ENCODE results near the gene CDH2.

CDH2 gene

GRCh38 chr18:28109781-28110560, 67.0 kb downstream of the CDH2 start:
- TF ChIP-seq CTCF (IDR thresholded peaks at IDR 0.05; ENCODE audit: low read depth, low read length), result no peak
- no peak for DNase-seq (ENCODE audit: extremely low read depth, low read depth)

DNA sequence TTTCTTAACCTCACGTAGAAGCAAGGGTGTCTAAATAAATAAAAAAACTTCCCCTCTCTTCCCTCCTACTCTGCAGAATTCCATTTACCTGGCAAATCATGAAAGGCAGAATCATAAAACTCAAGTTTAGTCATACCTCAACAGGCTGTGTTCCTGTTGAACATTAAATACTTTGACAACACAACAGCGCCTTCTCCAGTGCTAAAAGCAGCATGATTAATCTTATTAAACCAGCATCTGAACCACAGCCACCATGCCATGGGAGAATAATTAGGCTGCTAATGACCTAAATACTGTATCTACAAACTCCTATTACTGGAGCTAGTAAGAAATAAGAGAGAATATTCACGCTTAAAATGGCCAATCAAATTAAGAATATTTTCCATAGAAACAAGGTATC, 68.1 kb downstream of the CDH2 start:
- no peak; the same call in 1 of the 2 replicates for TF ChIP-seq CTCF (IDR thresholded peaks at IDR 0.05; ENCODE audit: low read depth, low read length)
- DNase-seq (ENCODE audit: extremely low read depth, low read depth), result no peak

GRCh38 chr18:28108254-28108653, 68.7 kb downstream of the CDH2 start:
- DNase-seq (ENCODE audit: extremely low read depth, low read depth), result no peak
- no peak for TF ChIP-seq CTCF (IDR thresholded peaks at IDR 0.05; ENCODE audit: low read depth, low read length)

- TF ChIP-seq CTCF (IDR thresholded peaks at IDR 0.05; ENCODE audit: low read depth, low read length), result no peak
- no peak for DNase-seq (ENCODE audit: extremely low read depth, low read depth)
Measured at GRCh38 chr18:28099237-28099636, 77.7 kb downstream of the CDH2 start.

- DNase-seq (ENCODE audit: extremely low read depth, low read depth), result no peak
Measured at GRCh38 chr18:28095631-28096030, 81.3 kb downstream of the CDH2 start.

DNA sequence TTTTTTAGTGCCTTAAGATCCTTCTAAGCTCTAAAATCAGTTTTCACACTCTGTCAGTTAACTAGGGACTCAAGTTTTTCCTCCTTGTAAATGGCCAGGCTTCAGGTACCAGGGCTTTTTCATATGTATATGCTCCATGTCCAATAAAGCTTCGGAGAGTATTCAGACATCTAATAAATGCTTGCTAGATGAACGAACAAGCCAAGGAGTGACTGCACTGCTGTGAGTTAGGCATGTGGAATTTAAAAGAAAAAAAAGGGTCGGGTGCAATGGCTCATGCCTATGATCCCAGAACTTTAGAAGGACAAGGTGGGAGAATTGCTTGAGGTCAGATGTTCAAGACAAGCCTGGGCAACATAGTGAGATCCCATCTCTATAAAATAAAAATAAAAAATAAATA, 81.9 kb downstream of the CDH2 start:
- TF ChIP-seq CTCF (IDR thresholded peaks at IDR 0.05; ENCODE audit: low read depth, low read length), result no peak
- no peak for DNase-seq (ENCODE audit: extremely low read depth, low read depth)

More at GRCh38 chr18:28095631-28096030, 81.3 kb downstream of the CDH2 start:
- no peak for TF ChIP-seq CTCF (IDR thresholded peaks at IDR 0.05; ENCODE audit: low read depth, low read length)

DNA sequence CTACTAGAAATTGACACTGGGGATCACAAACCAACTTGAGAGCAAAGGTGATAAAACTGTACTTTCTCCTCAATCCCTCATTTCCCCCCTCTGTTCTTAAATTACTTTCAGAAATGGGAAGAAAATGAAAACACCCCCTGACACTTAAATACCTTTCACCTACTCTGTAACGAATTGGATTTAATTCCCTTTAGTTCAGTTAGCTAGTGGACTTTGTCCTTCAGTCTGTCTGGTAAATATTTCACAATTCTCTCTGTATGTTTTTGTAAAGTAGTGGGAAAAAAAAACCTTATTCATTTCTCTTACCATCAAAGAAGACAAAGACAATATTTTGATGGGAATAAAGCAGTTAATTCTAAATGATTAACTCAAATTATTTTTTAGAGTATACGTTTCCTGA, 85.7 kb downstream of the CDH2 start:
- no peak for DNase-seq (ENCODE audit: extremely low read depth, low read depth)

More for the DNA sequence above, 85.7 kb downstream of the CDH2 start:
- no peak for TF ChIP-seq CTCF (IDR thresholded peaks at IDR 0.05; ENCODE audit: low read depth, low read length)
